ENCODE measurements around the gene MCTP1.

DNA sequence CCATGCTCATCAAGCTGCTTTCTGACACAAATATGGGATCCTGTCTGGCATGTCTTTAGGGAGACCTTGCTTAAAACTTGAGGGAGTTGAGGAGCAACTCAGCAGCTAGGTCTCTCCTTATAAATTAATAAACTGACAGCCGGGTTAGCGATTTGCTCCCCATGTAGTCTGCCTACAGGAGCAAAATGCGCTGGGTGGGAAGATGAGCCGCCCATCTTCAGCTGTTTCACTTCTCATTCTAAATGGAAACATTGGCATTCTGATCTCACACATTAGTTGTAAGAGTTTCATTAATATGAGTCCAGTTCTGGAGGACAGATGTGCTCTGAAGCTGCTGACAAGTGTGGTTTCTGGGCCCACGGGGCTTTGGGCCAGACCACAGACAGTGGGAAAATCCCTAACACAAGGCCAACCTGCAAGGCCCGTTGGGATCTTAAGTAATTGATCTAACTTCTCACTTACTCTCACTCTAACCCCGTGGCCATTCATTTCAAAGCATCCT lies 197.0 kb downstream of the MCTP1 start:
- no peak for TF ChIP-seq CTCF (IDR thresholded peaks at IDR 0.05)
- TF ChIP-seq POLR2A (IDR thresholded peaks at IDR 0.05), result no peak
